ENCODE data around the gene PLEKHJ1. TPM values are rescaled to one million over a fixed set of nuclear protein-coding genes. Genes with fewer than 3 reads are reported as not detected.

Gene PLEKHJ1
- total RNA-seq, 4 donors from 2014 or later = 50.1 to 72.4 (median 61.6) TPM

- DNase-seq (peak in 1 of 2 donors; percentile 53), ATAC-seq (no peak)
- H3K27ac ChIP-seq = peak overlapping the region; percentile 35 to 65 (median 54)
- TF ChIP-seq CTCF (IDR thresholded peaks at IDR 0.05 in 4 of 5, conservative IDR thresholded peaks at IDR 0.05 in 1 of 5) = no peak
- TF ChIP-seq POLR2A (IDR thresholded peaks at IDR 0.05) = no peak
- peak overlapping the region in 1 of 4 donors; percentile 9 for H3K4me3 ChIP-seq
- H3K27me3 ChIP-seq = no peaks in the 10 kb centered on the region
- in situ Hi-C loops (cut with MboI; ENCODE audit: low sequenced_read_pairs in 4 of 4) (loop anchor here (5.0 to 25.0 kb wide), 2 partner anchors 39 to 111 kb away; partner anchors contain the start of genes PLEKHJ1 (in 1 of the 4) and SF3A2 (in 1 of the 4)), intact Hi-C loops (cut with DNase I; ENCODE audit: low total_unique reads) (loop anchor here (5.0 kb wide), 1 partner anchor 41 kb away; no protein-coding TSS in a partner anchor)
- H3K4me1 ChIP-seq = peaks cover 36 to 43% of the 10 kb centered on the region in 2 donors
- peaks cover 0 to 19% of the 10 kb centered on the region in 2 donors for H3K36me3 ChIP-seq
- no peaks in the 10 kb centered on the region for H3K9me3 ChIP-seq
Measured at GRCh38 chr19:2275588-2276428, 39.7 kb upstream of the PLEKHJ1 start.

GRCh38 chr19:2274931-2275535 lies 38.9 kb upstream of the PLEKHJ1 start:
- no peaks in the 10 kb centered on the region for H3K9me3 ChIP-seq
- H3K36me3 ChIP-seq = peaks cover 0 to 19% of the 10 kb centered on the region in 2 donors
- H3K27ac ChIP-seq = peak overlapping the region; percentile 35 to 65 (median 54)
- ATAC-seq (peak in 1 of 2 donors; percentile 28), DNase-seq (peak in 1 of 2 donors; percentile 73)
- TF ChIP-seq POLR2A (IDR thresholded peaks at IDR 0.05) = no peak
- peak; percentile 44 to 68 (median 53) for TF ChIP-seq CTCF (IDR thresholded peaks at IDR 0.05 in 4 of 5, conservative IDR thresholded peaks at IDR 0.05 in 1 of 5)
- in situ Hi-C loops (cut with MboI; ENCODE audit: low sequenced_read_pairs in 4 of 4) (loop anchor here (5.0 to 25.0 kb wide), 2 partner anchors 38 to 112 kb away; partner anchors contain the start of genes PLEKHJ1 (in 1 of the 4) and SF3A2 (in 1 of the 4)), intact Hi-C loops (cut with DNase I; ENCODE audit: low total_unique reads) (loop anchor here (5.0 kb wide), 3 partner anchors 42 to 117 kb away; partner anchors contain the start of genes LSM7 and SPPL2B)
- H3K27me3 ChIP-seq = no peaks in the 10 kb centered on the region
- no peak overlapping the region for H3K4me3 ChIP-seq
- H3K4me1 ChIP-seq = peaks cover 36 to 43% of the 10 kb centered on the region in 2 donors

GRCh38 chr19:2274185-2274711 lies 38.1 kb upstream of the PLEKHJ1 start:
- peaks cover 36 to 43% of the 10 kb centered on the region in 2 donors for H3K4me1 ChIP-seq
- H3K4me3 ChIP-seq = peak overlapping the region in 1 of 4 donors; percentile 100
- H3K27me3 ChIP-seq = no peaks in the 10 kb centered on the region
- intact Hi-C loops (cut with DNase I; ENCODE audit: low total_unique reads) (loop anchor here (5.0 kb wide), 2 partner anchors 53 to 118 kb away; partner anchors contain the start of genes LSM7 and SPPL2B), in situ Hi-C loops (cut with MboI; ENCODE audit: low sequenced_read_pairs in 4 of 4) (no loop called here)
- ATAC-seq (no peak), DNase-seq (no peak)
- H3K36me3 ChIP-seq = peaks cover 0 to 19% of the 10 kb centered on the region in 2 donors
- TF ChIP-seq POLR2A (IDR thresholded peaks at IDR 0.05) (no peak), CTCF (IDR thresholded peaks at IDR 0.05 in 4 of 5, conservative IDR thresholded peaks at IDR 0.05 in 1 of 5) (no peak)
- peak overlapping the region; percentile 99 to 100 (median 100) for H3K27ac ChIP-seq
- H3K9me3 ChIP-seq = no peaks in the 10 kb centered on the region

GRCh38 chr19:2273356-2274184 lies 37.4 kb upstream of the PLEKHJ1 start:
- H3K4me1 ChIP-seq = peaks cover 36 to 45% of the 10 kb centered on the region in 2 donors
- H3K36me3 ChIP-seq = peaks cover 0 to 19% of the 10 kb centered on the region in 2 donors
- H3K4me3 ChIP-seq = peak overlapping the region; percentile 35 to 100 (median 70)
- peak overlapping the region; percentile 99 to 100 (median 100) for H3K27ac ChIP-seq
- in situ Hi-C loops (cut with MboI; ENCODE audit: low sequenced_read_pairs in 4 of 4) = no loop called here
- intact Hi-C loops (cut with DNase I; ENCODE audit: low total_unique reads) = loop anchor here (1.0 to 5.0 kb wide), 4 partner anchors 37 to 119 kb away; partner anchors contain the start of genes DOT1L, LSM7, PLEKHJ1 and SF3A2
- ATAC-seq (no peak), DNase-seq (peak in 1 of 2 donors; percentile 66)
- H3K27me3 ChIP-seq = no peaks in the 10 kb centered on the region
- H3K9me3 ChIP-seq = no peaks in the 10 kb centered on the region
- TF ChIP-seq CTCF (IDR thresholded peaks at IDR 0.05 in 4 of 5, conservative IDR thresholded peaks at IDR 0.05 in 1 of 5) (peak; percentile 95 to 99 (median 99)), POLR2A (IDR thresholded peaks at IDR 0.05) (peak in 1 of 2 donors; percentile 22)
